Naive thymus-derived CD4-positive, alpha-beta T cell (primary cell): ENCODE results near the gene EVI5. TPM values are rescaled to one million over a fixed set of nuclear protein-coding genes. Genes with fewer than 3 reads are reported as not detected.

Source experiments
- ATAC-seq: fragments of 150-1000 bp; cut with Tn5 transposase; 2 replicates; pipeline ENCODE4 v1.10.0; 2021; ENCODE audit warnings: mild to moderate bottlenecking, moderate library complexity
- CTCF ChIA-PET: fragments of 350-600 bp; sonication (Branson Sonifier 250); formaldehyde crosslinking; loops from one replicate; lab custom pipeline; 2021; ENCODE audit warnings: antibody characterized with exemption; lab: Charles Lee
- POLR2A ChIA-PET: fragments of 350-600 bp; sonication (Branson Sonifier 250); formaldehyde crosslinking; loops from one replicate; lab custom pipeline; 2021; ENCODE audit warnings: antibody characterized with exemption, inconsistent platforms; lab: Charles Lee
- DNase-seq, 9 donors: peaks; one replicate each; pipeline versions ENCODE4 v3.0.0 to v3.0.0-alpha.2; 2020 to 2022; ENCODE audit warnings: mixed read lengths in 1 of 9
- H3K27ac ChIP-seq: one replicate; pipeline ENCODE4 v1.7.0; 2013; ENCODE audit warnings: mild to moderate bottlenecking, low read depth, low read length, moderate library complexity
- H3K27me3 ChIP-seq, 2 donors: one replicate each; pipeline ENCODE4 v1.7.0; 2013; ENCODE audit warnings: low read length in 2 of 2, mild to moderate bottlenecking in 2 of 2, moderate library complexity in 2 of 2; ENCODE audit not compliant: control insufficient read depth in 2 of 2, insufficient read depth in 2 of 2
- H3K36me3 ChIP-seq, 3 experiments: 1 replicate in 2 of 3; 2 replicates in 1 of 3; pipeline ENCODE4 v1.7.0; 2013; ENCODE audit warnings: low read length in 3 of 3, mild to moderate bottlenecking in 3 of 3, moderate library complexity in 1 of 3; ENCODE audit not compliant: insufficient read depth in 3 of 3, control insufficient read depth in 2 of 3
- H3K4me1 ChIP-seq, 2 donors: one replicate each; pipeline ENCODE4 v1.7.0; 2013; ENCODE audit warnings: low read length in 2 of 2, mild to moderate bottlenecking in 2 of 2, moderate library complexity in 1 of 2; ENCODE audit not compliant: control insufficient read depth in 2 of 2, insufficient read depth in 2 of 2
- H3K4me3 ChIP-seq: 2 replicates; pipeline ENCODE4 v1.7.0; 2013; ENCODE audit warnings: mild to moderate bottlenecking, low read length
- H3K9me3 ChIP-seq, 3 experiments: 1 replicate in 2 of 3; 2 replicates in 1 of 3; pipeline ENCODE4 v1.7.0; 2013; ENCODE audit warnings: low read length in 3 of 3; ENCODE audit not compliant: control insufficient read depth in 2 of 3
- H3K27ac Mint-ChIP-seq, 9 donors: one replicate each; pipeline ENCODE4 v1.8.0; 2020 to 2022; ENCODE audit warnings: mixed read lengths in 9 of 9, mild to moderate bottlenecking in 8 of 9, moderate library complexity in 5 of 9, inconsistent platforms in 2 of 9
- H3K27me3 Mint-ChIP-seq, 5 donors: one replicate each; pipeline ENCODE4 v1.8.0; 2021 to 2022; ENCODE audit warnings: mixed read lengths in 5 of 5, mild to moderate bottlenecking in 1 of 5
- H3K36me3 Mint-ChIP-seq, 5 donors: one replicate each; pipeline ENCODE4 v1.8.0; 2020 to 2022; ENCODE audit warnings: mixed read lengths in 5 of 5, mild to moderate bottlenecking in 3 of 5, inconsistent platforms in 1 of 5
- H3K4me1 Mint-ChIP-seq, 7 donors: one replicate each; pipeline ENCODE4 v1.8.0; 2020 to 2022; ENCODE audit warnings: mixed read lengths in 7 of 7, mild to moderate bottlenecking in 3 of 7, inconsistent platforms in 1 of 7
- H3K4me3 Mint-ChIP-seq, 10 donors: one replicate each; pipeline ENCODE4 v1.8.0; 2020 to 2022; ENCODE audit warnings: mild to moderate bottlenecking in 10 of 10, mixed read lengths in 10 of 10, moderate library complexity in 6 of 10, inconsistent platforms in 2 of 10
- H3K9me3 Mint-ChIP-seq, 11 donors: one replicate each; pipeline ENCODE4 v1.8.0; 2020 to 2022; ENCODE audit warnings: mixed read lengths in 11 of 11, mild to moderate bottlenecking in 4 of 11, inconsistent platforms in 1 of 11, moderate library complexity in 1 of 11
- intact Hi-C, 2 donors: fragments of 100-400 bp; cut with micrococcal nuclease; formaldehyde crosslinking; loops; one replicate each; pipeline ENCODE4 v1.15.1; 2023
- polyA plus RNA-seq, 2 donors: library from polyadenylated mRNA; unstranded; fragments of 300-500 nt; fragmentation: Illumina TruSeq; gene quantifications; one replicate each; pipeline ENCODE4 v1.2.3, GENCODE V29; 2021
- total RNA-seq, 6 experiments: library from RNA in 5 of 6; stranded (reverse) in 5 of 6; gene quantifications; 1 replicate in 5 of 6; 2 replicates in 1 of 6; pipeline ENCODE4 v1.2.3 and lab custom pipeline; 2021 to 2026

EVI5 gene
- total and polyA plus RNA-seq, 7 experiments from 2014 or later = 0.20 to 12.3 (median 1.7) TPM

DNA sequence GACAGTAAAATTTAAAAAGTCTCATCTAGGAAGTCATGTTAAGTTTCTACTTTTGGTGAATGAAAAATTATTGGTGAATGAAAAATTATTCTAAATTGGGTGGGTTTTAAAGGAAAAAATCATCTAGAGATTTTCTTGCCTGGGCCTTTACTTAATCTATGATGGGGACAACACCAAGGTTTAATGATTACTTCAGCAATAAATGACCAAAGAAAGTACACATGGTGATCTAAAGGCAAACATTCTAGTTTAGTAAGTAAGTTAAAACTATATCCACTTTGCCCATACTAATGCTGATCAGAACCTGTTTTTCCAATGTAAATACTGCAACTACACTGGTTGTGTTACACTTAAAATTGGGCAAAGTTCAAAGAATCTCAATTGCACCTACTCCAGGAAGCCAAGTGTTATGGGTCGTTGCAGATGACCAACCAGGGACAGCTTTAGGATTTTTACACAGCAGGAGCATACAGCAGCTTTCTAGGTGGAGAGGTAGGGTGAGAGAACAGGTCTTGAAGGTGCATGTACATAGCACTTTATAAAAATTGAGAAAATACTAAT, 32.3 kb upstream of the EVI5 start:
- no peaks in the 10 kb centered on the region for H3K36me3 Mint-ChIP-seq
- H3K4me1 ChIP-seq = no peaks in the 10 kb centered on the region
- peaks cover 0 to 48% (median 9%) of the 10 kb centered on the region in 5 donors for H3K27me3 Mint-ChIP-seq

DNA sequence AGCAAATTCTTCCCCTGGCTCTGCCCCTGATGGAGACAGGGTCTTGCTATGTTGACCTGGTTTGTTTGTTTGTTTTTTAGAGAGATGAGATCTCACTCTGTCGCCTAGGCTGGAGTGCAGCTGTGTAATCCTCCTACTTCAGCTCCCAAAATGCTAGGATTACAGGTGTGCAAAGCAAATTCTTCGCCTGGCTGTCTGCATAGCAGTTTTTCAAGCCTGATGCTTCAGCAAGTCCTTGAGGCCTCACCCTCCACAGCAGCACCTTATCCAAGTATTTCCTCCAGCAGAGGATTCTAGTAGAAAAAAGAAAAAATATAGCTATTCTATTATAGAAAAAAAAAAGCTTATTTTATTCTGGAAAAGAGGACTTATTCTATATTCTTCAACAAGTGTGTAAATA, 31.8 kb upstream of the EVI5 start:
- H3K9me3 Mint-ChIP-seq = no peaks in the 10 kb centered on the region
- POLR2A ChIA-PET = no interaction called here
- intact Hi-C loops = no loop called here
- no peak for ATAC-seq
- H3K27me3 ChIP-seq = no peaks in the 10 kb centered on the region
- H3K4me3 ChIP-seq = no peak overlapping the region
- peaks cover 0 to 52% (median 9%) of the 10 kb centered on the region in 5 donors for H3K27me3 Mint-ChIP-seq
- H3K36me3 ChIP-seq = no peaks in the 10 kb centered on the region
- no peaks in the 10 kb centered on the region for H3K36me3 Mint-ChIP-seq
- no peak for DNase-seq
- H3K27ac ChIP-seq = no peak overlapping the region
- H3K4me1 ChIP-seq = no peaks in the 10 kb centered on the region
- H3K9me3 ChIP-seq = no peaks in the 10 kb centered on the region
- no peaks in the 10 kb centered on the region for H3K4me1 Mint-ChIP-seq
- no peak overlapping the region for H3K4me3 Mint-ChIP-seq
- CTCF ChIA-PET = interaction anchor here (0.7 to 4.0 kb wide), 2 partner anchors 68 to 1490 kb away, joined by 3 to 21 read pairs; no protein-coding TSS in a partner anchor
- H3K27ac Mint-ChIP-seq = no peak overlapping the region

More for the DNA sequence above, 32.3 kb upstream of the EVI5 start:
- CTCF ChIA-PET = interaction anchor here (0.6 to 4.0 kb wide), 3 partner anchors 42 to 1491 kb away, joined by 3 to 21 read pairs (median 3); no protein-coding TSS in a partner anchor
- ATAC-seq (no peak), DNase-seq (no peak)
- no peak overlapping the region for H3K27ac ChIP-seq
- intact Hi-C loops = no loop called here
- Mint-ChIP-seq H3K4me3 (no peak overlapping the region), H3K27ac (no peak overlapping the region), H3K9me3 (no peaks in the 10 kb centered on the region), H3K4me1 (no peaks in the 10 kb centered on the region)
- no peaks in the 10 kb centered on the region for H3K36me3 ChIP-seq
- POLR2A ChIA-PET = no interaction called here
- no peaks in the 10 kb centered on the region for H3K27me3 ChIP-seq
- H3K9me3 ChIP-seq = no peaks in the 10 kb centered on the region
- H3K4me3 ChIP-seq = no peak overlapping the region

DNA sequence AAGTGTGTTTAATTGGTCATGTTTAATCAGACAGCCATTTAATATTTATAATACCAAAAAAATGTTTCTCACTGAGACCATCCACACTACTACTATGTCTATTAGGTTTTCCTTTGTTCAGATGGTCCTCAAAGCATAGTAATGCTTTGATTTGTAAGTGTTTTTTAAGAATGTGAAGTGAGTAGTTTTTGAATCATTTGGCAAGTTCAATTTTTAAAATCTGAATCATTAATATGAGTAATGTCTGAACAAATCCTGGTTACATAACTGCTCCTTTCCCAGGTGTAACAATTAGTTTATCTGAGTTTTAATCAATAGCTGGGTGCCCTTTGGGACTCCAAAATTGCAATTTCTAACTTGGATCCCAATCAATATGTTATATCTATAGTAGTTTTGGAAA, 23.5 kb upstream of the EVI5 start:
- Mint-ChIP-seq H3K27me3 (peaks cover 0 to 45% (median 4%) of the 10 kb centered on the region in 5 donors), H3K4me1 (peaks cover 0 to 10% (median 4%) of the 10 kb centered on the region in 7 donors), H3K9me3 (no peaks in the 10 kb centered on the region), H3K4me3 (no peak overlapping the region), H3K36me3 (no peaks in the 10 kb centered on the region), H3K27ac (no peak overlapping the region)
- H3K36me3 ChIP-seq = no peaks in the 10 kb centered on the region
- no peak overlapping the region for H3K4me3 ChIP-seq
- CTCF ChIA-PET = interaction anchor here (0.6 kb wide), 1 partner anchor 10 kb away, joined by 8 read pairs; no protein-coding TSS in a partner anchor
- no peaks in the 10 kb centered on the region for H3K4me1 ChIP-seq
- no peaks in the 10 kb centered on the region for H3K9me3 ChIP-seq
- intact Hi-C loops = no loop called here
- no peak for DNase-seq
- no peak overlapping the region for H3K27ac ChIP-seq
- H3K27me3 ChIP-seq = no peaks in the 10 kb centered on the region
- no peak for ATAC-seq
- POLR2A ChIA-PET = no interaction called here

DNA sequence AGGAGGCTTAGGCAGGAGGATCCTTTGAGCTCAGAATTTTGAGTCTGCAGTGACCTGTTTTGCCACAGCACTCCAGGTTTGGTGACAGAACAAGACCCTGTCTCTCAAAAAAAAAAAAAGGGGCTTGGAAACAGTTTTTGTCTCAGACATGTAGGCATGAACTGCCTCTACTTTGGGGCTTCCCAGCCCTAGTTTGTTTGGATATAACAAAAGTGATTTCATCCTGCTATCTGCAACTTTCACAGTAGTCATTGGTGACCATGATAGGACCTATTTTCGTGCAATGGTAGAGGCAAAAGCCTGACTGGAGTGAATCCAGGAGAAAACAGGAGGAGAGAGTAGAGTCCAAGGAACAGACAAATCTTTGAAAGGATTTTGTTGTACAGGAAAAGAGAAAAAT, 20.3 kb upstream of the EVI5 start:
- ATAC-seq = no peak
- Histone ChIP-seq H3K36me3 (no peaks in the 10 kb centered on the region), H3K27me3 (no peaks in the 10 kb centered on the region), H3K4me3 (no peak overlapping the region), H3K9me3 (no peaks in the 10 kb centered on the region), H3K27ac (no peak overlapping the region), H3K4me1 (no peaks in the 10 kb centered on the region)
- H3K4me1 Mint-ChIP-seq = peaks cover 0 to 10% (median 4%) of the 10 kb centered on the region in 7 donors
- peaks cover 0 to 26% (median 4%) of the 10 kb centered on the region in 5 donors for H3K27me3 Mint-ChIP-seq
- peaks cover 0 to 7% (median 0%) of the 10 kb centered on the region in 5 donors for H3K36me3 Mint-ChIP-seq
- intact Hi-C loops = no loop called here
- ChIA-PET POLR2A (interaction anchor here (0.7 kb wide), 1 partner anchor 11 kb away, joined by 3 read pairs; no protein-coding TSS in a partner anchor), CTCF (no interaction called here)
- no peak overlapping the region for H3K27ac Mint-ChIP-seq
- H3K9me3 Mint-ChIP-seq = no peaks in the 10 kb centered on the region
- H3K4me3 Mint-ChIP-seq = no peak overlapping the region
- DNase-seq = no peak

DNA sequence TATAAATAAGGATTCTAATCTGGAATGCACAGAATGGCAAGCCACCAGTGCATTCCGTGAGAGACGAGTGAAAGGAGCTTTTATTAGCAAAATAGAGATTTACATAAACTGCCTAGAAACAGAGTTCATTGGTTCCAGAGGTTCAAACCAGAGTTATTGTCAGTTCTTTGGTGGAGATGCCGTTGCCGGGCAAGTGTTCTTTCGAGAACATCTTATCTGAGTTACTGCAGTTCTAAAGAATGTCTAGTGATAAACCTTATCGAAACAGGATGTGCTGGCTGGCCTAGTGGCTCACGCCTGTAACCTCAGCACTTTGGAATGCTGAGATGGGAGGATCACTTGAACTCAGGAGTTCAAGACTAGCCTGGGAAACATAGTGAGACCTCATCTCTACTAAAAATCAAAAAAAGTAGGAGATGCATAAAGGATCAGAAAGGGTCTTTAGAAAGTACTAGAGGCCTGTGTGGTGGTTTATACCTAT, 19.9 kb upstream of the EVI5 start:
- Mint-ChIP-seq H3K4me1 (peaks cover 0 to 10% (median 4%) of the 10 kb centered on the region in 7 donors), H3K27ac (no peak overlapping the region), H3K4me3 (peak overlapping the region in 1 of 10 donors; percentile 11), H3K9me3 (no peaks in the 10 kb centered on the region), H3K36me3 (peaks cover 0 to 7% (median 0%) of the 10 kb centered on the region in 5 donors), H3K27me3 (peaks cover 0 to 26% (median 4%) of the 10 kb centered on the region in 5 donors)
- Histone ChIP-seq H3K4me1 (no peaks in the 10 kb centered on the region), H3K27me3 (no peaks in the 10 kb centered on the region), H3K36me3 (no peaks in the 10 kb centered on the region), H3K9me3 (no peaks in the 10 kb centered on the region), H3K4me3 (no peak overlapping the region), H3K27ac (no peak overlapping the region)
- ChIA-PET POLR2A (interaction anchor here (0.5 to 0.7 kb wide), 2 partner anchors 11 to 16 kb away, joined by 3 to 4 read pairs; no protein-coding TSS in a partner anchor), CTCF (no interaction called here)
- intact Hi-C loops = no loop called here
- peak; percentile 84 for ATAC-seq
- peak in 3 of 9 donors; percentile 10 to 18 (median 13) for DNase-seq

DNA sequence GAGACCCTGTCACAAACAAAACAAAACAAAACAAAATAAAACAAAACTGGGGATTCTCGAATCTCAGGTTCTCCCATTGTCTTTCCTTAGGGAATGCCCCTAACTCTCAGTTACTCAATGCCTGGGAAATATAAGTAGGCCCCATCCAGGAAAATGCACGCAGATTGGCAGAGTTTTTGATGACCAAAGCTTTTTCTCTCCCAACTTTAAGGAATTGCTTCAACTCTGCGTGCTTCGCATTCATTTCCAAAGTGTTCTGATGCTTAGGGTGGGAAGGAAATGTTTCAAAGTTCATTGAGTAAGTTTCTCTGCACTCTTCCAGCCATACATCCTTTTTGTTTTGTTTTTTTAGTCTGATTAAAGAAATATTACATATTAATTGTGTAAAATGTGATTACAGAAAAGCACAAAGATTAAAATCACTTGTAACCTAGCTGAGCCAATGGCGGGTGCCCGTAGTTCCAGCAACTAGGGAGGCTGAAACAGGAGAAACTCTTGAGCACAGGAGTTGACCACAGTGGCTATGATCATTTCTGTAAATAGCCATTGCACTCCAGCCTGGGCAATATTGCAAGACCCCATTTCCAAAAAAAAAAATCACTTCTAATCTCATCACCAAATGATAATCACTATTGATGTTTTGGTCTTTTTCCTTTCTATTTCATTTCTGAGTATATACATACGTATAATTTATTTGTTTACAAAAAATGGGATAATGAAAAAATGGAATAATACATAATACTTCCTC, 18.4 kb upstream of the EVI5 start:
- Histone ChIP-seq H3K27ac (no peak overlapping the region), H3K36me3 (no peaks in the 10 kb centered on the region), H3K9me3 (no peaks in the 10 kb centered on the region), H3K4me3 (no peak overlapping the region), H3K27me3 (no peaks in the 10 kb centered on the region), H3K4me1 (no peaks in the 10 kb centered on the region)
- H3K4me1 Mint-ChIP-seq = peaks cover 0 to 10% (median 4%) of the 10 kb centered on the region in 7 donors
- no peak for ATAC-seq
- ChIA-PET POLR2A (no interaction called here), CTCF (no interaction called here)
- no peak for DNase-seq
- no peak overlapping the region for H3K27ac Mint-ChIP-seq
- H3K9me3 Mint-ChIP-seq = no peaks in the 10 kb centered on the region
- intact Hi-C loops = no loop called here
- H3K36me3 Mint-ChIP-seq = peaks cover 0 to 7% (median 0%) of the 10 kb centered on the region in 5 donors
- H3K27me3 Mint-ChIP-seq = peaks cover 0 to 21% (median 4%) of the 10 kb centered on the region in 5 donors
- no peak overlapping the region for H3K4me3 Mint-ChIP-seq
